GM13976 (cell line): ENCODE results near the gene PHF19.

ENCODE experiments used
- DNase-seq: peaks from one replicate; pipeline ENCODE4 v3.0.0; 2012; ENCODE audit warnings: low spot score
- in situ Hi-C: fragments of 300-500 bp; cut with MboI; formaldehyde crosslinking; loops from one replicate; pipeline ENCODE4 v1.12.0; 2022; ENCODE audit warnings: low sequenced_read_pairs, mixed read lengths, inconsistent platforms; ENCODE audit not compliant: unreplicated experiment
- TF ChIP-seq, protein P1 (sequence below): IDR thresholded peaks from 2 replicates; pipeline ENCODE4 v1.5.1; 2012; ENCODE audit warnings: borderline replicate concordance, mild to moderate bottlenecking; ENCODE audit not compliant: insufficient read depth; ENCODE audit errors: extremely low read depth, missing control alignments, control extremely low read depth

Gene PHF19

DNA sequence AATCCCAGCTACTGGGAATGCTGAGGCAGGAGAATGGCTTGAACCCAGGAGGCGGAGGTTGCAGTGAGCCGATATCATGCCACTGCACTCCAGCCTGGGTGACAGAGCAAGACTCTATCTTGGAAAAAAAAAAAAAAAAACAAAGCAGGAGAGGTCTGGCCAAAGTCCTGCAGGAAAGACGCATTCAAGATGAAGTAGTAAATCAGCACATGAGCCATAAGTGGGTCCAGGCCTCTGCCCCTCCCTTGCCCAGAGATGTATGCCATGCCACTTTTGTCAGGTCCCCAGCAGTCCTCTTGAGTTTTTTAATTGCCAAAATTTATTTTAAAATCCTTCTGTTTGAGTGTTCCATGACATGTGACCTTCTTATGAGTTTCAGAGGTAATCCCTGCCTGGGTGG is 8.5 kb upstream of the PHF19 start:
- in situ Hi-C loops, result no loop called here
- no peak for DNase-seq
- TF ChIP-seq, protein P1, sequence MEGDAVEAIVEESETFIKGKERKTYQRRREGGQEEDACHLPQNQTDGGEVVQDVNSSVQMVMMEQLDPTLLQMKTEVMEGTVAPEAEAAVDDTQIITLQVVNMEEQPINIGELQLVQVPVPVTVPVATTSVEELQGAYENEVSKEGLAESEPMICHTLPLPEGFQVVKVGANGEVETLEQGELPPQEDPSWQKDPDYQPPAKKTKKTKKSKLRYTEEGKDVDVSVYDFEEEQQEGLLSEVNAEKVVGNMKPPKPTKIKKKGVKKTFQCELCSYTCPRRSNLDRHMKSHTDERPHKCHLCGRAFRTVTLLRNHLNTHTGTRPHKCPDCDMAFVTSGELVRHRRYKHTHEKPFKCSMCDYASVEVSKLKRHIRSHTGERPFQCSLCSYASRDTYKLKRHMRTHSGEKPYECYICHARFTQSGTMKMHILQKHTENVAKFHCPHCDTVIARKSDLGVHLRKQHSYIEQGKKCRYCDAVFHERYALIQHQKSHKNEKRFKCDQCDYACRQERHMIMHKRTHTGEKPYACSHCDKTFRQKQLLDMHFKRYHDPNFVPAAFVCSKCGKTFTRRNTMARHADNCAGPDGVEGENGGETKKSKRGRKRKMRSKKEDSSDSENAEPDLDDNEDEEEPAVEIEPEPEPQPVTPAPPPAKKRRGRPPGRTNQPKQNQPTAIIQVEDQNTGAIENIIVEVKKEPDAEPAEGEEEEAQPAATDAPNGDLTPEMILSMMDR, result no peak

DNA sequence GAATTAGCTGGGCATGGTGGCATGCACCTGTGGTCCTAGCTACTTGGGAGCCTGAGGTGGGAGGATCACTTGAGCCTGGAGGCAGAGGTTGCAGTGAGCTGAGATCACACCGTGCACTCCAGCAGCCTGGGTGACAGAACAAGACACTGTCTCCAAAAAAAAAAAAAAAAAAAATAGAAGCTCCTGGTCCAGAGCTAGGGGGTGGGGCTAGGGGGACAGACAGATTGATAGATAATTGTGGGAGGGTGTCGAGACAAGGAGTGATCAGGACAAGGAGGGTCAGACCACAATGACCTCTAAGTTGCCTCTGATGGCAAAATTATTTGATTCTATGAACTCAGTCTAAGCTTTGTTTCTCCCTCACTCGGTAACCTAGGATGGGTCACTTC is 6.6 kb upstream of the PHF19 start:
- no peak for DNase-seq
- TF ChIP-seq, protein P1, result no peak
- in situ Hi-C loops, result no loop called here

DNA sequence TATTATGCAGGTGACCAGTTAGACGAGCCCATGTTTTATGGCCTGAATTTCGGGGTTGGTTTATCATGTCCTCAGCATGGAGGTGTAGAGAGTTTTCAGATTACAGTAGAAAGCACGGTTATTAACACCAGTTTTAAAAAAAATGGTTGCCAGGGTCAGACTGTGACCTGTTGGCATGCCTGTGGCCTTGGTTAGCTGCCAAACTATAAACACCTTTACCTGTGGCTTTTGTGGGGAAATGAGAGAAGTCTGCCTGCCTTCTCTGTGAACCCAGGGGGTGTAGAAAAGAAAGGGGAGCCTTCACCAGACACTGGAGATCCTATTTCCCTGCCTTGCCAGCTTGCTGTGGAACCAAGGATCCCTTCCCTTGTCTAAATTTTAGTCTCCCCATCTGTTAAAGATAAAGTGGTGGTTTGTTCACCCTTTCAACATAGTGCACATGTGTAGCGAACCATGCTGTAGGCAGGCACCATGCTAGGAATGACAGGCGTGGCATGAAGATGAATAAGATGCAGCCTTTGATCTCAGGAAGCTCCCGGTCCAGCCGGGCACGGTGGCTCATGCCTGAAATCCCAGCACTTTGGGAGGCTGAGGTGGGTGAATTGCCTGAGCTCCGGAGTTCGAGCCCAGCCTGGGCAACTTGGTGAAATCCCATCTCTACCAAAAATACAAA is 6.1 kb upstream of the PHF19 start:
- in situ Hi-C loops, result no loop called here
- TF ChIP-seq, protein P1, result no peak
- no peak for DNase-seq

DNA sequence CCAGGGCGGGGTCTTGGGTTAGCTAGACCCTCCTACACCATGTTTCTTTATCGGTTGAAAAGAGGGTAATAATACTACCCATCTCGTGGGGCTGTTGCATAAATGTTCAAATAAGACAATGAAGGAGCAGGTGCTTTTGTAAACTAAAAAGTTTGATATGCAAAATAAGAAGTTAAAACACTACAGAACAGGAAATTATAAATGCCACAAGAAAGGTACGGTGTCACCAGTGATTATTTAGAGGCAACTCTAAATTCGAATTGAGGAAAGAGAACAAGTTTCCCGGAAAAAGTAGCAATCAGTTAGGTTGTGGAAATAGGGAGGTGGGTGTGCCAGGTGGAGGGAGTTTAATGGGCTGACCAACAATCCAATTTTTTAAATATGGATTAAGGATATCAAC is 2.5 kb upstream of the PHF19 start:
- in situ Hi-C loops, result no loop called here
- DNase-seq, result no peak
- TF ChIP-seq, protein P1, result no peak

DNA sequence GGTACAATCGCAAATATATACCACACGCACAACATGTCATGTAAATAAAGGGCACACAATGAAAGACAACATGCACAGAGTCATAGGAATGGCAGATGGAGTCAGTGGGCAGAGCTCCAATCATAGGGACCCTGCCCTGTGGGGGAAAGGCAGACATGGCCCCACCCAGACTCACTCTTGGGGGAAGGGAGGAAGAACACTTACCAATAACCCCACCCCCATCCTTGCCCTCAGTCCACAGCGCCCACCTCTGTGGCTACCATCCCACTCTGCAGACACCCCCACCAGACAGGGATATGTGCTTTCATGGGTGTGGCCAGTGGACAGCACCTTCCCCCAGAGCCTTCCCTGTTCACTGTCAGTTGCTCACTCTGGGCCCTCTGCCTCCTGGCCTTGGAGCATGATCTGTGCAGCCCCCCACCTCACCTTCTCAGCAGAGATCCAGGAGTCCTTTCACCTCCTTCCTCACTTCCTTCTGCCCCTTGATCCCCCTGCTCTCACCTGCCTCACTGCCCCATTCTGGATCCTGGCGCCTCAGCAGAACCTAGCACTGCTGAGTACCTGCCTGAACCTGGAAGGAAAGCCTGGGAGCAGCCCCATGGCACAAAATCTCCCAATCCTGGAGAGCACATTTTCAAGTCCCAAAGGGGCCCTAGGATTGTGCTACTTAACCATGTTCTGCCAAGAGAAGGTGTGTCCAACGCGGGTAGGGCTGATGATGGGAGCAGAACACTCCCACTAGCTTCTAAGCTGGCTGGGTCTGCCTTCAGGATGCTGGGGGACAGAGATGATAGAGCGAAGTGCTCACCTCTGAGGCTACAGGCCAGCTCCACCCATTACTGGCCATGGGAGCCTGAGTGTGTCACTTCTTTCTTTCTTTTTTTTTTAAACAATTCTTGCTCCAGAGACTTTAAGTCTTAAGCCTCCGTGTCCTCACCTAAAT is 1.5 kb upstream of the PHF19 start:
- no peak for DNase-seq
- in situ Hi-C loops, result no loop called here
- TF ChIP-seq, protein P1, result no peak

DNA sequence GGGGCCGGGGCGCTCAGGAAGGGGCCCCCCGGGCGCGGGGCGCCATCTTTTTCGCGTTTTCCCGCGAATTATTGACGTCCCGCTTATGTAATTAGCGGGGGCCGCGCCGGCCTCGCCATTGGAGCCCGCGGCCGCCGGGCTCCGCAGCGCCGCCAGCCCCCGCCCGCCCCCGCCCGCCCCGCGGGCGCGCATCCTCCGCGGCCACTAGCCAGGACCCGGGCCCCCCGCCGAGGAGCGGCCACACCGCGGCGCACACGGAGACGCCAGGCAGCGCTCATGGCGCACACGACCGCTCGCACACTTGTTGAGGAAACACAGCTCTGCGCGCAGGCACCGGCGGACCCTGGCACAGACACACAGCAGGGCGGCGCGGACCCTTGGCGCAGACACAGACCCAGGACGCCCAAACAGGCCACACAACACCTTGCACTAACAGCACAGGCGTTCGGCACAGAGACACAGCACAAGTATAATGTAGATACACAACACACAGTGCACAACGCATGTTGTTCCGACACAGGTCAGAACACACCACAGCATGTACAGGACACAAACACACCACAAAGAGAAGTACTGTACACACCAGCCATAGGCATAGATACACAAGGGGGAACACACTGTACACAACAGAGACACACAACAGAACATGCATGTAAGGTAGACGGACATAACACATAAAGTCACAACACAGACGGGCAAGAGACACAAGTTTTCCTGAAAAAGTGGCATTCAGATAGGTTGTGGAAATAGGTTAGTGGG is 467 bp upstream of the PHF19 start:
- TF ChIP-seq, protein P1, result peak; percentile 28
- in situ Hi-C loops, result no loop called here
- peak; percentile 89 for DNase-seq
